Measurements from ENCODE around the gene SCRN2. TPM values are rescaled to one million over a fixed set of nuclear protein-coding genes. Genes with fewer than 3 reads are reported as not detected.

Gene SCRN2
- total RNA-seq, 2 experiments from 2014 or later, result 21.0 to 23.8 TPM

DNA sequence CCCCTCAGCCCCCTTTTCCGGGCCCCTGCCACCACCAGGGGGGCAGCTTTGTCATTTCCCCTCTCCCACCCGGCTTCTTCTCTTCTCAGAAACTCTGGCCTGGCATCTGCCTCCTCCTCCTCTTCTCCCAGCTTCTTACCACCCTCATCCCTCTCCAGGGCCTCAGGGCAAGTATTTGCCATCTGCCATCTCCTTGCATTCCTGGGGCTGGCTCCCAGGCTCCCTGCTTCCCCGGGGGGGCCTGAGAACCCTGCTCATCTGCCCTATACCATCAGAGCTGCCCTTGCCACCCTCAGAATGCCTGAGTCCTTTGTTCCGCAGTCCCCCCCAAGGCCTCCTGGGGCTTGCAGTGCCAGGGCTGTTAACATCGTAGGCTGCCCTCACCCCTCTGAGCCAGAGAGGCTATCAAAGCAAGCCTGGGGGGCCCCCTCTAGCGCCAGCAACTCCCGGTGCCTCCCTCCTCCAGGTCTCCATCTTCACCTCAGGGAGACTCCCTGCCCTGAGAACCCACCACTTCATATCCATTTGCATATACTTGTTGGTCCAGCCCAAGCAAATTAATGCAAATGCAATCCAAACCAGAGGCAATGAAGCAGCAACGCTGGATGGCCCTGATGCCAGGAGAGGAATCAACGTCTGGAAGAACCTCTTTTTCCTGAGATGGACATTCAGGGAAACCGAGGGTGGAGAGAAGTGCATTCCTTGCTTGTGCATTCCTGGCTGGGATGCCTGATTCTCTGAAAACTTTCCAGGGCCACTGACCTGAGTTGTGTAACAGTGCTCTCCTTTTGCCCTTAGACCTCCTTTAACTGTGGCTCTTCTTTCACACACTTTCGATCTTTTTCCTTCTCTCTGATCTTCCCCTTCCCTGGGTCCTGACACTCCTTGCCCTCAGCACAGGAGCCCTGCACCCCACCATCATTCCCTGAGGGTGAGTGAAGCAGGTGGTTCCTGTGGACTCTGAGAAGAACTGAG is 34.2 kb upstream of the SCRN2 start:
- H3K4me1 Mint-ChIP-seq (ENCODE audit: low read depth), result peaks cover 5% of the 10 kb centered on the region
- ATAC-seq (no peak), DNase-seq (no peak)
- H3K4me3 Mint-ChIP-seq, result no peak overlapping the region
- ChIA-PET CTCF (interaction anchor here (1.2 kb wide), 1 partner anchor 14 kb away, joined by 3 read pairs; no protein-coding TSS in a partner anchor), POLR2A (interaction anchor here (0.6 kb wide), 1 partner anchor 15 kb away, joined by 3 read pairs; no protein-coding TSS in a partner anchor)
- H3K27me3 Mint-ChIP-seq, result peaks cover 34% of the 10 kb centered on the region
- no peaks in the 10 kb centered on the region for H3K9me3 Mint-ChIP-seq
- intact Hi-C loops (cut with micrococcal nuclease), result no loop called here
- TF ChIP-seq, protein P1, sequence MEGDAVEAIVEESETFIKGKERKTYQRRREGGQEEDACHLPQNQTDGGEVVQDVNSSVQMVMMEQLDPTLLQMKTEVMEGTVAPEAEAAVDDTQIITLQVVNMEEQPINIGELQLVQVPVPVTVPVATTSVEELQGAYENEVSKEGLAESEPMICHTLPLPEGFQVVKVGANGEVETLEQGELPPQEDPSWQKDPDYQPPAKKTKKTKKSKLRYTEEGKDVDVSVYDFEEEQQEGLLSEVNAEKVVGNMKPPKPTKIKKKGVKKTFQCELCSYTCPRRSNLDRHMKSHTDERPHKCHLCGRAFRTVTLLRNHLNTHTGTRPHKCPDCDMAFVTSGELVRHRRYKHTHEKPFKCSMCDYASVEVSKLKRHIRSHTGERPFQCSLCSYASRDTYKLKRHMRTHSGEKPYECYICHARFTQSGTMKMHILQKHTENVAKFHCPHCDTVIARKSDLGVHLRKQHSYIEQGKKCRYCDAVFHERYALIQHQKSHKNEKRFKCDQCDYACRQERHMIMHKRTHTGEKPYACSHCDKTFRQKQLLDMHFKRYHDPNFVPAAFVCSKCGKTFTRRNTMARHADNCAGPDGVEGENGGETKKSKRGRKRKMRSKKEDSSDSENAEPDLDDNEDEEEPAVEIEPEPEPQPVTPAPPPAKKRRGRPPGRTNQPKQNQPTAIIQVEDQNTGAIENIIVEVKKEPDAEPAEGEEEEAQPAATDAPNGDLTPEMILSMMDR (IDR thresholded peaks at IDR 0.05), result no peak
- no peak overlapping the region for H3K27ac Mint-ChIP-seq
- H3K36me3 Mint-ChIP-seq (ENCODE audit: low read depth), result no peaks in the 10 kb centered on the region

- no peaks in the 10 kb centered on the region for H3K36me3 Mint-ChIP-seq (ENCODE audit: low read depth)
- POLR2A ChIA-PET, result no interaction called here
- intact Hi-C loops (cut with micrococcal nuclease), result no loop called here
- H3K9me3 Mint-ChIP-seq, result no peaks in the 10 kb centered on the region
- H3K27me3 Mint-ChIP-seq, result peaks cover 39% of the 10 kb centered on the region
- CTCF ChIA-PET, result interaction anchor here (0.7 kb wide), 1 partner anchor 10 kb away, joined by 3 read pairs; no protein-coding TSS in a partner anchor
- no peak overlapping the region for H3K27ac Mint-ChIP-seq
- TF ChIP-seq, protein P1 (IDR thresholded peaks at IDR 0.05), result no peak
- no peak overlapping the region for H3K4me3 Mint-ChIP-seq
- ATAC-seq, result no peak
- no peak for DNase-seq
- H3K4me1 Mint-ChIP-seq (ENCODE audit: low read depth), result no peaks in the 10 kb centered on the region
These were observed 32.4 kb upstream of the SCRN2 start for GRCh38 chr17:47873200-47874090.

DNA sequence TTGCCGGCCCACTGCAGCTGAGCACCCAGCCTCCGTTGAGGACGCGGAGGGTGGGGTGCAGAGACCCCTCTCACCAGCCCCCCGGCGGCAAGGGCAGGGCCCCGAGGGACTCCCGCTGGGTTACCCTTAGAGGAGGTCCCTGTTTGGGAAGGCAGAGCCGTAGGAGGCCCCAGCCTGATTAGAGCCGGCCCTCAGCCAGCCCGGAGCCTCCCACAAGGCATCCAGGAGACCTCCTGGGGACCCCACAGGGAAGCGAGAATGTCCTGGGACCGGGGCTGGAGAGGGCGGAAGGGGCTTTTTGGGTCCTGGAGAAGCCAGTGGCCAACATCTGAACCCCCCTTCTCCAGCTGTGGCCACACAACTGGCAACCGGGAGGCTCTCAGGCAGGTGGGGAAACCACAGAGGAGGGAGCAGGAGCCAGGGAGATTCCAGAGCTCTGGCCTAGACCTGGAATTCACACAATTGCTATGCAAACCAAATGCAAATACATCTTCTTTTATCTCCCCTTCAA is 31.6 kb upstream of the SCRN2 start:
- no peak overlapping the region for H3K27ac Mint-ChIP-seq
- no peak overlapping the region for H3K4me3 Mint-ChIP-seq
- intact Hi-C loops (cut with micrococcal nuclease), result no loop called here
- DNase-seq (no peak), ATAC-seq (no peak)
- CTCF ChIA-PET, result interaction anchor here (0.7 to 1.3 kb wide), 2 partner anchors 11 to 30 kb away, joined by 3 to 4 read pairs; no protein-coding TSS in a partner anchor
- peaks cover 37% of the 10 kb centered on the region for H3K27me3 Mint-ChIP-seq
- no peaks in the 10 kb centered on the region for H3K4me1 Mint-ChIP-seq (ENCODE audit: low read depth)
- H3K9me3 Mint-ChIP-seq, result no peaks in the 10 kb centered on the region
- TF ChIP-seq, protein P1 (IDR thresholded peaks at IDR 0.05), result no peak
- H3K36me3 Mint-ChIP-seq (ENCODE audit: low read depth), result no peaks in the 10 kb centered on the region
- POLR2A ChIA-PET, result interaction anchor here (1.0 to 1.2 kb wide), 2 partner anchors 9 to 12 kb away, joined by 3 read pairs; no protein-coding TSS in a partner anchor

- intact Hi-C loops (cut with micrococcal nuclease), result no loop called here
- TF ChIP-seq, protein P1 (IDR thresholded peaks at IDR 0.05), result no peak
- ATAC-seq (no peak), DNase-seq (no peak)
- Mint-ChIP-seq H3K4me1 (ENCODE audit: low read depth) (no peaks in the 10 kb centered on the region), H3K4me3 (no peak overlapping the region), H3K27me3 (peaks cover 37% of the 10 kb centered on the region), H3K27ac (no peak overlapping the region), H3K9me3 (no peaks in the 10 kb centered on the region), H3K36me3 (ENCODE audit: low read depth) (no peaks in the 10 kb centered on the region)
- ChIA-PET CTCF (interaction anchor here (0.7 to 2.8 kb wide), 6 partner anchors 11 to 31 kb away, joined by 3 to 18 read pairs (median 4); partner anchors contain the start of gene SCRN2), POLR2A (interaction anchor here (0.7 to 1.2 kb wide), 5 partner anchors 10 to 23 kb away, joined by 3 to 4 read pairs (median 3); no protein-coding TSS in a partner anchor)
These were observed 31.1 kb upstream of the SCRN2 start for GRCh38 chr17:47872019-47872650.

All from activated CD8-positive, alpha-beta T cell treated with anti-CD3 and anti-CD28 coated beads for 36 hours (primary cell).